Measurements from ENCODE around the gene EPM2A. TPM values are rescaled to one million over a fixed set of nuclear protein-coding genes. Genes with fewer than 3 reads are reported as not detected.

Gene EPM2A
- total RNA-seq, 1 donor from 2014 or later: 7.9 TPM

DNA sequence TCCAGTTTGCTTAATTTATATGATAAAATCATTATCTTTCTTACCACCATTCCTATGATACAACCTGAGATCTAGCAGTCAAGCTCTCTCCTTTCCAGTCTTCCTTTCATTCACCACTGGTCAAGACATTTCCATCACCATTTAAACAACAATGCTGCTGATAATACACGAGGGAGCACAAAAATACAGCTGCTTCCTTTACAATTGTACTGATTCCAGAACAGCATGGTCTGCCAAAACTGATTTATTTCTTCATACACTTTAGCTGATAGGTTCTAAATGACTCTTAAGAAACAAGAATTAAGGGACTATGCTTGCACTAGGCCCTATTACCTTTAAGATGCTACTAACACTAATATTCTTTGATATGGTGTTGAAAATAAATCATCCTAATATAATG is 65.0 kb downstream of the EPM2A start:
- peak; percentile 3 for DNase-seq

DNA sequence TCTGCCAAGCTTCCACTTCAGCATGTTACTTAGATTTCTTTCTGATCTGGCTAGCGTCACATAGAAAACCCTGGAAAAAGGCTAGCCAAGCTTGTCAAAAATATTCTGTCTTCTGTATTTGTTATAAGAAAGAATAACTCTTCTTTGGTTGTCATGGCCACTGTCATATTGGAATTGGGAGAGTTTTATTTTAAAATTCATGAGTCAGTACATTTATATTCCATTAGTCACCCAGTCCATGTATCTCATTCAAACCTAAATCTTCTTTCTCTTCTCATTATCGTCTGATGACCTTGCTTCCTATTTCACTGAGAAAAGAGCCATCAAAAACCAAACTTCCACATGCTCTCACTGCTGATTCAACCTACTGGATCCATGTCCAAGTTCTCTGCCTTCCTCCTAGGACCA is 65.7 kb downstream of the EPM2A start:
- no peak for DNase-seq

DNA sequence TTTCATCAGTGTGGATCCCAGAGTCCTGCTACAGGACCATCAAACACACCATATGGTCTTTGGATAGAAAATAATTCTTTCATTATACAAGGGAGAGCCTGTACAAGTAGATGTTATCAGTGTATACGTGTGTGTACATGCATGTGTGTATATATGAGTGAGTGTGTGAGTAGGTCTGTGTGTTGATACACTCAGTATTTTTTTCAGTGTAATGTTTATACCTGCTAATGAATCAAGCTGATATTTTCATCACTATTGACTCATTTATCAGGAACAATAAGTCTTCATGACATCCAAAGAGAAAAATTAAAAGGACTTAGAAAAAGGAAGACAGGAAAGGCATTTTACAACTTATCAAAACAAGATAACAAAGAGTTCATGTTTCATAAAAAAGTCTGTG is 66.5 kb downstream of the EPM2A start:
- DNase-seq: no peak

DNA sequence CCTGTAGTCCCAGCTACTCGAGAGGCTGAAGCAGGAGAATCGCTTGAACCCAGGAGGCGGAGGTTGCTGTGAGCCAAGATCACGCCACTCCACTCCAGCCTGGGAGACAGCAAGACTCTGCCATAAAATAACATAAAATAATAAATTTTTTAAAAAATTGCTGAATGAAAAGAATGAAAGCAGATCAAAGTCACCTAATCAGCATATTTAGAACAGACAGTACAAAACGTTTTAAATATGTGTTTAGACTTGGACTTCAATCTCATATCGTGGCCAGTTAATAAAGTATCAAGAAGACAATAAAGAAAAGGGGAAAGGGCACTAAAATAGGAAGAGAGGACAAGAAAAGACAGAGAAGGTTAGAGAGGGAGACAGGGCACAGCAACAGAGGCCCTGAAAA is 74.6 kb downstream of the EPM2A start:
- DNase-seq: no peak

DNA sequence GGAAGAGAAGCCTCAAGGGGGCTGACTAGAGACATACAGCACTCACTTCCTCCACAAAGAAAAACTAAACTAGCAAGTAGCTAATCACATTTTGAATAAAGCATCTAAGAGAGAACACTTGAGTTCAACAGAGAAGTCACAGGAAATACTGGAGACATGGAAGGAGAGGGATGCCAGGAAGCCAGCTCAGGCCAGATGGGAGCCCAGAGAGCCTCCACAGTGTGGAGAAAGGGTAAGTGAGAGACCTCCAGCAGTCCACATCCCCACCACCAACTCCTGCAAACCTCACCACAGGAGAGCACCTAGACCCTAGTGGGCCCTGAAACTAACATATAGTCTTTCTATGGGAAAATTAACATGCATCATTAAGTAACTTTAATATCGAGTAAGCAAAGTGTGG is 79.2 kb downstream of the EPM2A start:
- no peak for DNase-seq

DNA sequence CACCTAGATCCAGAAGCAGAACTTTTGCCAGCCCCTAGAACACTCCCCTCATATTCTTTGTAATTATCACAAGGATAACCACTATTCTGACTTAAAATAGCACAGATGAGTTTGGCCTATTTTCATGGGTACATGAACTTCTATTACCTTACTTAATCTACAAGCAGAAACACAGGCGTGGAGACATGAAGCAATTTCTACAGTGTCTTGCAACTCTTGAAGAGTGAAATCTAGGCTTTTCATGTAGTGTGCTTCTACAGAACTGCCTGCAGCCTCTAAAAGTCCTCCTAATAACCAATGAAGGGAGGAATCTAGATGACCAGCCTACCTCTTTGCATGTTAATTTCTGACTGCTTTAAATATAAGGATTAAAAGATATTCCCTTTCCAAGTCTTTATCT is 82.7 kb downstream of the EPM2A start:
- DNase-seq: no peak

DNA sequence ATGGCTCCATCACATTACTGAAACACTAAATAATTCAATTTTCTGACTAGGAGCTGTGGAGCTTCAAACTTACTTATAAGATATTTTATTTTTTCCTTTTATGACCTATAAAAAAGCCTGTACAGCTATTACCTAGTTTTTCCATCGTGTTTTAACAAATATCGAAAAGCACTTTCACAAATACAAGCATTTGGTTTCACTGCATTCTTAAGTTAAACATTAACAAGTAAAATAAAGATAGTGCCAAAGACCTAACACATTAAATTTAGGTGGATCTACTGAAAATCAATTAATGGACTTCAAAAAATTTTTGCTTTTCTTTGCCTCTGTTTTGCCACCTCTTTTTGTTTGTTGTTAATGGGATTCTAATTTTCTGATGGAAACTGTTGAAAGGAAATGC is 83.3 kb downstream of the EPM2A start:
- no peak for DNase-seq

DNA sequence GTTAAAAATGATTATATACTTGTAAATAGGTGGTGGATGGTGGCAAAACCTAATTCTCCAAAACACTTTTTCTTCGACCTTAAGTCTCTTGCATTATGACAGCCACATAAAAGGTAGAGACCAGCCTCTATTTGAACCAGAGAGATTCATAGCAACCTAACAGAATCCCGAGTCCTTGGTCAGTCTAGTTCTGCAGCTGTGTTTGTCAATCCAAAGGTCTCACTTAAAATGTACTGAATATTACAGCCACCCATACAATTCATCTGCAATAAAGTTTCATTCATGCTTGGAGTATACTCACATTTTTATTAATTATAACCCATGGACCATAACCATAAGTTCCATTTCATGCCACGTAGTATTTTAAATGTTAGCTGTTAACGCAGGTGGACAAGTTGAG is 87.2 kb downstream of the EPM2A start:
- DNase-seq: no peak

DNA sequence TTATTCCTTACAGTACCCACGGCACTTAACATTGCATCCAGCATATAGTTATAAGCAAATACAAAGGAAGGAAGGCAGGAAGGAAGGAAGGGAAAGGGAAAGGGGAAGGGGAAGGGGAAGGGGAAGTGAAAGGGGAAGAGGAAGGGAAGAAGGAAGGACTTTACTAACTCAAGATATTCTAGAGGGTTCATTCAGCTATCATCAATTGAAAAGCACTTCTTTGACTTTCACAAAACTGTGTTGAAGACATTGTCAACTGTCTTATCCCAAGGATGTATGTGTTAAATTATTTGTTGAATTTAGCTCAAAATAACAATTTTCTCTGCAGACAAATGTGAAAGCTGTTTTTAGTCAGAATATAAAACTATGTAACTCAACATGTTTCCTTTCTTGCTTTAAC is 87.7 kb downstream of the EPM2A start:
- no peak for DNase-seq

DNA sequence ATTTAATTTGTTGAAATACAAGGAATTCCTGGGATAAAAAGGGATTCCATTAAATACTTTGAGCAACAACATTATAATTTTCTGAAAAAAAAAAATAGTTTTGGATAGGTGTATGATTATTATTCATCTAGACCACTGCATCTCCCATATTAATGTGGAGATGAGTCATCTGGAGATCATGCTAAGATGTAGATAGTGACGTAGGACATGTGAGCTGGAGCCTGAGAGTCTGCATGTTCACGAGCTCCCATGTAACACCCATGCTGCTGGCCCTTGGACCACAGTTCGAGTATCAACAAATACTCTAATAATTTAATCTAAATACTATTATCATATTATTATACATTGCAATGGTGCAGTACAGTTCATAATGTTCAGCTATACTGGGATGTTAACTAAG is 91.6 kb downstream of the EPM2A start:
- no peak for DNase-seq

DNA sequence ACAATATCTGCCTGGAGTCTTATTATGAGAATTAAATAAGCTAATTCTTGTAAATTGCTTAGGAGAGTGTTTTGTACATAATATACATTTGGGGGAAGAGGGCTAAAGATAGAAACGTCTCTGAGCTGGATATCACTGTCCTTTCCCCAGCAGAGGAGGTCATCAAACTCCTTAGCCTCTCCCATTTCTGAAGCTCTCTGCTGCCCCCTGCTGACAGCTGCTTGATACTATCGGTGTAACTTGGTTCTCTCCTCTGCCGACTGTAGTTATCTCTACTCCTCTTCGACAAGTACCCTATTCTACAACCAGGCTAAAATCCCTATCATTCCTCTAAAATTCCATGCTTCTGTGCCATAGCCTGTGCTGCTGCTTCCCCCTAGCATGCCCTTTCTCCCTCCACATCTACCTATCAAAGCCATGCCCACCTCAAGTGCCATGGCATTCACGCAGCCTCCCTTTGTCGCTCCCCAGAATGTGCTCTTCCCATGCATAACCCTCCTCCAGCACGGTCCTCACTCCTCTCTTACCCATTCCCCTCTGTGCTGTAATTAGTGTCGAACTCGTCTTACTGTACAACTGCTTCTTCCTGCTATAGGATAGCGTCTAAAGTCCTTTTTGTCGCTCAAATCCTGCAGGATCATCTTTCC is 101.2 kb downstream of the EPM2A start:
- peak; percentile 17 for DNase-seq

DNA sequence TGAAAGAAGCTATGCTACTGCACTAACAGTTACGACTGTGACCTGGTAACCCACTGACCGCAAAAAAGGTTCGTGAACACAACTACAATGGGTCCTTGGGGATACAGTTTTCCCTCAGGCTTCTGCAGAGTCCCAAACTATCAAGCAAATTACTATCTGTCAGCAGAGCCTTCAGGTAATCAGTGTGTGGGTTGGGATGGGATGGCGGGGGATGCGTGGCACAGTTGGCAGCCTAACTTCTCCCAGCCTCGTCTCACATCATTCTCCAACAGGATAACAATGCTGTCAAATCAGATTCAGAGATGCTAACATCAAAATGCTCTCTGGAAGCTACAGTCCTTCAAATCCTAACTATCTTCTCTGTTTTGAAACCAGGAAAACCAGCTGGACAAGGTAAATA is 102.3 kb downstream of the EPM2A start:
- no peak for DNase-seq

DNA sequence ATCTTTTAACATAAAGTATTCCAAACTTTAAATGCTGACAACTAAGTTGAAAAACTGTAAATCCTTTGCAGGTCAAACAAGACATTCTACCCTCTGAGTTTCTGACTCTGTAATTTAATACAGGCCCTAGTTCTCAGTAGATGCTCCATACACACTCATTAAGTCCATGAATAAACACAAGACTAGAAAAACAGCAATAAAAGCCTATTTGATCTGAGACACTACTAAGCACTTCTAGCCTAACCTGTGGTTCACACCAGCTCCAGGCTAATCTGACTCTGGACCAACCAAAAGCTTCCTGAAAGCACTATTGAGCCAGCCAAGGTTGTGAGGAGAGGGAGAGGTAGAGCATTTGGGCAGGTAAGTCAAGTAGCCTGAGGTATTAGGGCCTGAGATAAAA is 103.9 kb downstream of the EPM2A start:
- no peak for DNase-seq

DNA sequence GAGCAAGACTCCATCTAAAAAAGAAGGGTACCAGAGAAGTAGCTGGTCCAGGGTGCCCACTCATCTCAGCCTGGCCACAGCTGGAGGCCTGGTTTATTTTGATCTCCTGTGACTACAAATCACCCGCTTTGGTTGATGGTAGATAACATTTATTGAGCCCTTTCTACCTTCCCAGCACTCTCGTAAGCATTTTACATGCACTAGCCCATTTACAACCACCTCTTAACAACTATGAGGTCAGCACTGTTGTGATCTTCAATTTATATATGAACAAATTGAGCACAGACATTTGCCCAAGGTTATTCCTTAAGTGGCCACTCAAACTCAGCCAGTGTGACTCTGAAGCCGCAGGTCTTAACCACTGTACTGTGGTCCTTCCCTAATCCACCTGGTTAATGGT is 104.7 kb downstream of the EPM2A start:
- no peak for DNase-seq

DNA sequence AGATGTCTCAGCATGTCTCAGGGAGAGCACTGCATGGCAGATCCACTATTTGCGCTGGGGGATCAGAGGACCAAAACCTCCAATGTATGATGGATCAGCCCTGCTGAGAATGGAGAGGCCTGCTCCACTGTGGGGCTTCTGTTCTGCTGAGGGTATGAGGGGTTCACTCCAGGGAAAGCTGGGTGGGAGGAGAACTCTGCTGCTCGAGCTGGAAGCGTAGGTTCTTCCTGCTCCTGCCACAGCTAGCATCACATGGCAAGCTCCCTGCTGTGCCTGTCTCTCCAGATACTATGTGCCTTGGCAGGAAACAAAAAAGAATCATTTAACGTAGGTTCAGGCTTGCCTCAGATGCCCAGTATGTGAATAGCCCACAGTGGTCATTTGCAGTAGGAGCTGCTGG is 105.8 kb downstream of the EPM2A start:
- DNase-seq: no peak

DNA sequence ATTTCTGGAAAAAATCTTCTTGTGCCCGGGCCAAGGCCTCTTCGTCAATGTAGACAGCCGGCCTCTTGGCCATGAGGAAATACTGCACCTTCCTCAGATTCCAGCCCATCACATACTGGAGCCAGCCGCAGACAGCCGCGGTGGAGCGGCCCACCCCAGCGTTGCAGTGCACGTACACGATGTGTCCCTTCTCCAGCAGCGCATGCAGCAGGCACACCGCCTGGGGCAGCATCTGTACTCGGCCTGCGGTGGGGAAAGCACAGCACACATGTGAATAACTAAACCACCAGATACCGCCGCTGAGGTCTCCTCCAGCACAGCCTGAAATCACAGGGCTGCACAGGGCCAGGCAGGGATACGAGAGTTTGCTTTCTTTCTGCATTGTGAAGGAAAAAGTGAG is 107.9 kb downstream of the EPM2A start:
- no peak for DNase-seq

DNA sequence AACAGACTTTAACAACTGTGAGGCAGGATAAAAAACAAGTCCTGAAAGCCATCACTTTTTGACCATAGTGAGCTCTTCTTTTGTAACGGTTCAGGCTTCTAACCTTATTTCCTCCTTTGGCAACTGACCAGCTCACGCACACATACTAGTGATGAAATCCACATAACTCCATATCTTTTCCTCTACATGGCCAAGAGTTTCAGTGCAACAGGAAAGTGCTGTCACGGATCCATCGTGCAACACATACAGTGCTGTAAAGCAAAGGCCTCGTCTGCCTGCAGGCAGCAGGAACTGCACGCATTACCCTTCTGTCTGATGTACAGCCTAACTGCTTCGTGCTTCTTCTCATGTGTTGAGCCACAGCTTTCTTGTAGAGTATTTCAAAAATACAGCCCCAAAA is 108.5 kb downstream of the EPM2A start:
- DNase-seq: no peak

DNA sequence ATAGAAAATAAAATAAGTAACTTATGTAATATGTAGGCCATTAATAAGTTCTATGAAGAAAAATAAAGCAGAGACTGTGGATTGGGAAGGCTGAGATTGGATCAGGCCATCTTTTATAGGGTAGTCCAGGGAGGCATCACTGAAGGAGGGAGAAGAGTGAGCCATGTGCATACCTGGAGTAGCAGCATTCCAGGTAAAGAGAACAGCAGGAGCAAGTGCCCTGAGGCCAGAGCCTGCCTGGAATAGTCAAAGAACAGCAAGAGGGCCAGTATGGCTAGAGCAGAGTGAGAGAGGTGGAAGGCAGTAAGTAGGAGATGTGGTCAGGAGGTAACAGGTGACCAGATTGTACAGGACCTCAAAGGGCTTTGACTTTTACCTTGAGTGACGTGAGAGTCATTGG is 112.1 kb downstream of the EPM2A start:
- no peak for DNase-seq

DNA sequence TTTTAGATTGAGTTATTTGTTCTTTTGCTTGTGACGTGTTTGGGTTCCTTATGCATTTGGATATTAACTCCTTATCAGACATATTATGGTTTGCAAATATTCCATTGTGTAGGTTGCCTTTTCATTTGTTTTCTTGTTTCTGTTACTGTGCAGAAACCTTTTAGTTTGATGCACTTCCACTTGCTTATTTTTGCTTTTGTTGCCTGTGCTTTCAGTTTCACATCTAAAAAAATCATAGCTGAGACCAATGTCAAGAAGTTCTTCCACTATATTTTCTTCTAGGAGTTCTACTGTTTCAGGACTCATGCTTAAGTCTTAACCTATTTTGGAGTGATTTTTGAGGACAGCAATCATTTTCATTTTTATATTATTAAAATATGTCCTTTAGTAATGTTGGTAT is 113.5 kb downstream of the EPM2A start:
- no peak for DNase-seq

DNA sequence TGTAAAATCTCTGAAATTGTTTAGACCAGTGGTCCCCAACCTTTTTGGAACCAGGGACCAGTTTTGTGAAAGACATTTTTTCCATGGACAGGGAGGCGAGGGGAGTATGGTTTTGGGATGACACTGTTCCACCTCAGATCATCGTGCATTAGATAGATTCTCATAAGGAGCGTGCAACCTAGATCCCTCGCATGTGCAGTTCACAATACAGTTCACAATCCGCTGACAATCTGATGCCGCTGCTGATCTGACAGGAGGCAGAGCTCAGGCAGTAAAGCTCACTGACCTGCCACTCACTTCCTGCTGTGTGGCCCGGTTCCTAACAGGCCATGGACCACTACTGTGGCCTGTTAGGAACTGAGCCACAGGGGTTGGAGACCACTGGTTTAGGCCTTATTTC is 115.2 kb downstream of the EPM2A start:
- DNase-seq: no peak

DNA sequence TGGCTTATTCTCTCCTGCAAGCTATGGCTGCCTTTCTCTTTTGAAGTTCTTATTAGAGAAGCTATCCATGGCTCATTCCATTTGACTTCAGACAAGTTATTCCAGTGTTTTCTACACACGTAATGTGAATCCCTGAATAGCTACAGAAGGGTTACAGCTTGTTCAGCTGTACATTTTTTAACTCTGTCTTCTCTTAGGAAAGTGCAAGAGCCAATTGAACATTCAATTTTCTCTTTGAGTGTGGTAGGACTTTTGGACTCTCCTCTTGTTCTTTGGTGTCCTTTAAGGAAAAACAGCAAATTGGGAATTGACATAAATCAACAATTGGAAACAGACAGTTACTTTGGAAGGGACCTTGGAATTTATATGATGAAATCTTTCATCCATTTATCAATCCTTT is 125.8 kb downstream of the EPM2A start:
- DNase-seq: peak; percentile 9

DNA sequence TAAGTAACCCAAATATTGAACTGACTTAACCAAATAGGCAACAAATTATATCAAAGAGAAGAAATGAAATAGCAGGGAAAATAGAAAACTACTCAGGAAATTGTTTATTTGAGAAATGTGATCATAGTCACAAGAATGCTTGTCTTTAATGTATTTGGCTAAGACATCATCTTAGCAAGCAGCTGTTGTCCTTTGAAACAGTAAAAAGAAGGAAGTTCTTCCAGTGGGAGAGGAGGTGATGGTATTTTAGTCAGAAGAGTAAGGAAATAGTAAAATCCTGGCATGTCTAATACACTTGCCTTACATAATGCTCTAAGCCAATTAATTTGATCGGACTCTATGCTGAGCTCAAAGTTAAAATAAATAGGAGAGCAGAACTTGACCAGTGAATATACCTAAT is 126.5 kb downstream of the EPM2A start:
- no peak for DNase-seq

DNA sequence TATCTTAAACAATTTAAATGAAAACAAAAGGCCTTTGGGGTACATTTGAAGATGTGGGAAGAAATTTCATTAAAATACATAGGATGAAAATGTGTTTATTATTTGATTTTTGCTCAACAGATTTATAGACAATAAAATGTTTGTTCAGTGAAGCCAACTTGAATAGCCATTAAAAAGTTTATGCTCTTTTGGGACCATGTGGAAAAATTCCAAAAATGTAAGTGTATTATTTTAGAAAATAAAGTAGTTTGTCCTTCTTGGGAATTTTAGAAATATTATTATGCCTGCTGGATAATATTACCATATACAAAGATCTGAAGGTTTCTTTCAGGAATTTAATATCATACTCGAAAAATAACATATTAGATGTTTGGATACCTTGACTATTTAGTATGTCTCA is 131.3 kb downstream of the EPM2A start:
- no peak for DNase-seq

DNA sequence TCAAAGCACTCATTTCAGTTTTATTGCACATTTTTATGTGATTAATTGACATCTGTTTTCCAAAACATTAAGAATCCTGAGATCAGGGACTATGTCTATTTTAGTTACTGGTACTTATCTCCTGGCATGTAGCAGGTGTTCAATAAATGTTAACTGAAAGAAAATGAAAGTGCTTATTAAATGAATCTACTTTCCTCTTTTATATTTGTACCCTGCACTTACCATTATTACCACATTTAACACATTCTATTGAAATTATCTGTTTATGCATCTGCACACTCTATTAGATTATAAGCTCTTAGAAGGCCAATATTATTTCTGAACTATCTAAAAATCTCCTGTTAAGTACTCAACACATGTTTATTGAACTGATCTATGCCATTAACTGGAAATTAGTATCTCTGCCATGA is 131.9 kb downstream of the EPM2A start:
- DNase-seq: no peak

DNA sequence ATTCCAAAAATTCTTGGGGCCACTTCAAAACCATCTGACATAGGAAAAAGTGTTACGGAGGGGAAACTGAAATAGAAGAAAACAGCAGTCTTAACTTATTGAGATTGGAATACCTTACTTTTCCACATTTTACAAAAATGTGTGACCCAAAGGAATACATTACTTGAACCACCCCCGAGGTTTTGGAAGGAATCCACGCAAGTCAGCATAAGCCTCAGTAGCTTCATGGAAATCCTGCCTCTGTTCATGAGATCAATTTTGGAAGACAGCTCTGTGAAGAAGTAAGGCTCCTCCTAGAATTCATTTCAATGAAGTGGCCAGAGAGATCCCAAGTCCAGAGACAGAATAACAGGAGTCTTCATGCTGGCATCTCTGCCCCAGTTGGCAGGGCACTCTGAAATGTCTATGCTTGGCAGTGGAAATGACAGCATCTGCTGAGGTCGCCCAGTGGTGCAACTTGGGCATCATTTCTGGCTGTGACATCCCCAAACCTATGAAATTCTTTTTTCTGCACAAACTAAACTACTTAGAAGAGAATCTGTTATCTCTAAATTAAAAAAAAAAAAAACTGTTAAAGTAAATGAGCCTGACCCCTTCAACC is 132.5 kb downstream of the EPM2A start:
- DNase-seq: no peak

All from skin of body (tissue), 2 donors.